ENCODE results near the gene LIPG. TPM values are rescaled to one million over a fixed set of nuclear protein-coding genes. Genes with fewer than 3 reads are reported as not detected.

LIPG gene
- total RNA-seq, 6 experiments from 2014 or later: not detected

DNA sequence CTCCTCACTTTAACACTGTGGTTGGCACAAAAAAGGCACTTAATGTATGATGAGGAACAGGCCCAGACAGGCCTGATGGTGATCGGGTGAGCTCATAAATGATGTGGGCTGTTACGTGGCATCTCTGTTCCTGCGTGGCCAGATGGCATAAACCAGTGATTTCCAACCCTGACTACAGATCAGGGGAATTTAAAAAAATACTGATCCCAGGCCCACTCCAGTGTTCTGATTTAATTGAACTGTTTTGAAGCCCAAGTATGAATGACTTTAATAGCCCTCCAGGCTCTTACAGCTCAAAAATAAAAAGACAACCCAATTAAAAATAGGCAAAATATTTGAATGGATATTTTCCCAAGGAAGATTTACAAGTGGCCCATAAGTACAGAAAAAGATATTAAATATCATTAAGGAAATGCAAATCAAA is 48.2 kb downstream of the LIPG start:
- H3K36me3 Mint-ChIP-seq (ENCODE audit: low read depth): no peaks in the 10 kb centered on the region
- no peak overlapping the region for H3K4me3 Mint-ChIP-seq
- no peaks in the 10 kb centered on the region for H3K4me1 Mint-ChIP-seq (ENCODE audit: low read depth)
- TF ChIP-seq, protein P1, sequence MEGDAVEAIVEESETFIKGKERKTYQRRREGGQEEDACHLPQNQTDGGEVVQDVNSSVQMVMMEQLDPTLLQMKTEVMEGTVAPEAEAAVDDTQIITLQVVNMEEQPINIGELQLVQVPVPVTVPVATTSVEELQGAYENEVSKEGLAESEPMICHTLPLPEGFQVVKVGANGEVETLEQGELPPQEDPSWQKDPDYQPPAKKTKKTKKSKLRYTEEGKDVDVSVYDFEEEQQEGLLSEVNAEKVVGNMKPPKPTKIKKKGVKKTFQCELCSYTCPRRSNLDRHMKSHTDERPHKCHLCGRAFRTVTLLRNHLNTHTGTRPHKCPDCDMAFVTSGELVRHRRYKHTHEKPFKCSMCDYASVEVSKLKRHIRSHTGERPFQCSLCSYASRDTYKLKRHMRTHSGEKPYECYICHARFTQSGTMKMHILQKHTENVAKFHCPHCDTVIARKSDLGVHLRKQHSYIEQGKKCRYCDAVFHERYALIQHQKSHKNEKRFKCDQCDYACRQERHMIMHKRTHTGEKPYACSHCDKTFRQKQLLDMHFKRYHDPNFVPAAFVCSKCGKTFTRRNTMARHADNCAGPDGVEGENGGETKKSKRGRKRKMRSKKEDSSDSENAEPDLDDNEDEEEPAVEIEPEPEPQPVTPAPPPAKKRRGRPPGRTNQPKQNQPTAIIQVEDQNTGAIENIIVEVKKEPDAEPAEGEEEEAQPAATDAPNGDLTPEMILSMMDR (IDR thresholded peaks at IDR 0.05): no peak
- 0 out of 2 replicates have a peak, but pooled peaks cover 6% of the 10 kb centered on the region for H3K9me3 Mint-ChIP-seq
- peaks cover 25% of the 10 kb centered on the region for H3K27me3 Mint-ChIP-seq (ENCODE audit: insufficient read depth)
- DNase-seq: no peak
- no peak overlapping the region for H3K27ac Mint-ChIP-seq

DNA sequence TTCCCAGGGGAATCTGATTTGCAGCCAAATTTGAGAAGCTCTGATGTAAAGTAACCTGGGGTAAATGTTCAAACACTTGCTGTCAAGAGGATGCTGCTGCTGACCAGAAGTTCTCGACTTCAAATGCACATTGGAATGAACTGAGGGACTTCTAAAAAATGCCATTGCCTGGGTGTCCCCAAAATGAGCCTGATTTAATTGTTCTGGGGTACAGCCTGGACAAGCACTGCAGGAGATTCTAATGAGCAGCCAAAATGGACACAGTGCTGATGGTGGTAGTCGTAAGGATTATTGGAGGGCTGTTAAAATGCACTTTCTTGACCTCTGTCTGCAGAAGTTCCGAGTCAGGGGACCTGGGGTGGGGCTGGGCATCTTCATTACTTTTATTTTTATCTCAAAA is 49.5 kb downstream of the LIPG start:
- Mint-ChIP-seq H3K27me3 (ENCODE audit: insufficient read depth) (peaks cover 25% of the 10 kb centered on the region), H3K4me3 (no peak overlapping the region), H3K36me3 (ENCODE audit: low read depth) (no peaks in the 10 kb centered on the region), H3K4me1 (ENCODE audit: low read depth) (no peaks in the 10 kb centered on the region), H3K27ac (no peak overlapping the region), H3K9me3 (no peaks in the 10 kb centered on the region)
- no peak for DNase-seq
- TF ChIP-seq, protein P1 (IDR thresholded peaks at IDR 0.05): no peak

DNA sequence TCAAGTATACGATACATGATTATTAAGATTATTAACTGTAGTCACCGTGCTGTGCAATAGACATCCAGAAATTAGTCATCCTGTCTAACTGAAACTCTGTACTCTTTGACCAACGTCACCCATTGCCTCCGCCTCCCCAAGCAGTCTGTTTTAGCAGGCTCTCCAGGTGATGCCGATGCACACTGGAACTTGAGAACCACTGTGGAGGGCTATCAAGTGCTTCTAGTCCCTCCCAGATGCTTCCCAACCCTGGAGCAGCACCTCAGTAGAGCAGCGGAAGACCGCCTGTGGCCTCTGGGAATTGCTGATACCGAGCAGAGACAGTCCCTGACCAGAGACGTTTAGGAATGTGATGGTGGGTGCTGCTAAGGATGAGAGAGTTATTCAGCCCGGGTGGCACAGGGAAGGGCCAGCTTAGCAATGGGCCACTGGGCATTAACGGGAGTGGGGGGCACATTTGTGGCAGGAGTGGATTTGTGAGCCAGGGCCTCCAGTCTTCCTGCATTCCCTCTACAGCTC is 50.7 kb downstream of the LIPG start:
- Mint-ChIP-seq H3K36me3 (ENCODE audit: low read depth) (no peaks in the 10 kb centered on the region), H3K4me3 (no peak overlapping the region), H3K27me3 (ENCODE audit: insufficient read depth) (peaks cover 28% of the 10 kb centered on the region), H3K4me1 (ENCODE audit: low read depth) (no peaks in the 10 kb centered on the region), H3K27ac (no peak overlapping the region), H3K9me3 (no peaks in the 10 kb centered on the region)
- TF ChIP-seq, protein P1 (IDR thresholded peaks at IDR 0.05): no peak
- DNase-seq: no peak

DNA sequence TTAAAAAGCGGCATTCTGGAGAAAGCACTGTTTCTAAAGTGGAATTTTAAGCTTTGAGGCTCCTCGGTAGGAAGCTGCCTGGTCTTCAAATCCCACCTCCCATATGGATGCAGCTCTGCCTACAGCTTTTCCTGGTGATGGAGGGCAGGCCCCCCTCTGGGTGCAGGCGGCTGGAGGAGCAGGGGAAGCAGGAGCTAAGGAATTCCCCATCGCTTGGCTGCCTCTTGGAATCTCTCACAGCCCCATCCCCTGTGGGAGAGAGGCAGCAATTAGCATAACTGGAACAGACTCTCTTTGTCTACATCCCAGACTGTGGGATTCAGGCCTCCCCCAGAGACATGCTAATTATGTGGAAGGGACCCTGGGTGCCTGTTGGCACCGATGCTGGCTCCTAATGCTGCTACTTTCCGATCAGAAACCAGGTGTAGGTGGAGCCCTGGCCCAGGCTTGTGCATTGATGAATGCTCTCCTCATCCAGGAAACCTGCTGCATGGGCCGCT is 51.3 kb downstream of the LIPG start:
- Mint-ChIP-seq H3K9me3 (no peaks in the 10 kb centered on the region), H3K36me3 (ENCODE audit: low read depth) (no peaks in the 10 kb centered on the region), H3K27ac (no peak overlapping the region), H3K27me3 (ENCODE audit: insufficient read depth) (peaks cover 25% of the 10 kb centered on the region), H3K4me1 (ENCODE audit: low read depth) (no peaks in the 10 kb centered on the region), H3K4me3 (no peak overlapping the region)
- TF ChIP-seq, protein P1 (IDR thresholded peaks at IDR 0.05): no peak
- no peak for DNase-seq

DNA sequence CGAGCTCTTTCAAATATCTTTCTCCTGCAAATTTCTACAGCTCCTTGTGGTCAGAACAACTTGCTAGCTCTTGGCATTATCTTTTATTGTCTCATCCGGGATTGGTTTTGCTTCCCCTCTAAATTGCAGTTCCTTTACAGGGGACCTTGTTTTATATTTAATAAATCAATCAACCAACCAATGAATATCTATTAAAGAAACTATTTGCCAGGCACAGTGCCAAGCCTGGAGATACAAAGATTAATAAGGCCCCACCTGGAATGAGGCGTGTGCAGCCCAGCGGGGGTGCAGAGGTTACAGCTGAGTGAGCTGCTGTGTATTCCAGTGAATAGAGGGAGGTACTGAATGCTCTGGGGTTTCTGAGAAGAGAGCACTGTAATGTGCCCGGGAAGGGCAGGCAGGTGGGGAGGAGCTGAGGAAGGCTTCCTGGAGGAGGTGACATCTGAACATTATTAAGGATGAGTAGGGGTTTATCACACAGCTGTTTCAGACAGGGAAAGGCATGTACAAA is 51.8 kb downstream of the LIPG start:
- Mint-ChIP-seq H3K36me3 (ENCODE audit: low read depth) (no peaks in the 10 kb centered on the region), H3K4me1 (ENCODE audit: low read depth) (no peaks in the 10 kb centered on the region), H3K9me3 (no peaks in the 10 kb centered on the region), H3K27ac (no peak overlapping the region), H3K27me3 (ENCODE audit: insufficient read depth) (peaks cover 25% of the 10 kb centered on the region), H3K4me3 (no peak overlapping the region)
- TF ChIP-seq, protein P1 (IDR thresholded peaks at IDR 0.05): no peak
- no peak for DNase-seq
